Measurements from ENCODE around the gene KIF3A.

The KIF3A gene

DNA sequence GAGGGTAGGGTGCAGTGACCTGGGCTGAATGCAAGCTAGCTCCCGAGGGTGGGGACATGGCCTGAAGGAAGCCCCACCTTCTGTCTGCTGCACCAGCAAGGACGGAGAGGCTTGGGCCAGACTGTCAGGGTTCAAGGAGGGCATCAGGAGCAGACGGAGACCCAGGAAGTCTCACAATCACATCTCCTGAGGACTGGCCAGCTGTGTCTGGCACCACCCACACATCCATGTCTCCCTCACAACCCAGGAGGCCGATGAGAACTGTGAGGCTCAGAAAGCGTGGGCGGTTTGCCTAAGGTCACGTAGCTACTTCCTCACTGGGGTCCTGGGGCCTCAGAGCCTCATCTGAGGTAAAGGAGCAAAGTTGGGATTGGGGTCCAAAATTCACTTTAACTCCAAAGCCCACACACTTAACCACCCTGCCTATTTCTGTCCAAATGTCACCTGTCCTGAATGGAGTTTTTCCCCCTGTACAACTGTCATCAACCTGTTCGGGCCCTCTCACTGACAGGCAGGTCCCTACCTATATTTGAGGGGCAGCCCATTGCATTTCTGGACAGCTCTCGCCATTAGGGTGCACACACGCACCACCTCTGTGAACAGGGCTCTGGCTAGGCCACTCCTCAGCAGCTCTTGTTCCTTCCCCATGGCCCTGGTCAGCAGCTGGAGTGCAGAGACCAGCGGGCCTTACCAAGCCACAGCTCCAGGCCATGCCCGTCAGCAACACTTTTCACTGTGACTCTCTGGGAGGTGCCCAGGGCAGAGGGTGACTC, 75.9 kb downstream of the KIF3A start:
- DNase-seq: no peak

DNA sequence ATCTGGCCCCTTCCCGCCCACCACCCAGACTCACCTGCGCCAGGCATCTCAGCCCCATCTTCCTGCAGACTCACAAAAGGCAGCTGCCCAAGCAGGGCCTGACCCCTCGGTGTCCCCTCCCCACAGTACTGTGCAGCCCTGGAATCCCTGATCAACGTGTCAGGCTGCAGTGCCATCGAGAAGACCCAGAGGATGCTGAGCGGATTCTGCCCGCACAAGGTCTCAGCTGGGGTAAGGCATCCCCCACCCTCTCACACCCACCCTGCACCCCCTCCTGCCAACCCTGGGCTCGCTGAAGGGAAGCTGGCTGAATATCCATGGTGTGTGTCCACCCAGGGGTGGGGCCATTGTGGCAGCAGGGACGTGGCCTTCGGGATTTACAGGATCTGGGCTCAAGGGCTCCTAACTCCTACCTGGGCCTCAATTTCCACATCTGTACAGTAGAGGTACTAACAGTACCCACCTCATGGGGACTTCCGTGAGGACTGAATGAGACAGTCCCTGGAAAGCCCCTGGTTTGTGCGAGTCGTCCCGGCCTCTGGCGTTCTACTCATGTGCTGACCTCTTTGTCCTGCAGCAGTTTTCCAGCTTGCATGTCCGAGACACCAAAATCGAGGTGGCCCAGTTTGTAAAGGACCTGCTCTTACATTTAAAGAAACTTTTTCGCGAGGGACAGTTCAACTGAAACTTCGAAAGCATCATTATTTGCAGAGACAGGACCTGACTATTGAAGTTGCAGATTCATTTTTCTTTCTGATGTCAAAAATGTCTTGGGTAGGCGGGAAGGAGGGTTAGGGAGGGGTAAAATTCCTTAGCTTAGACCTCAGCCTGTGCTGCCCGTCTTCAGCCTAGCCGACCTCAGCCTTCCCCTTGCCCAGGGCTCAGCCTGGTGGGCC, 77.5 kb downstream of the KIF3A start:
- DNase-seq: no peak

DNA sequence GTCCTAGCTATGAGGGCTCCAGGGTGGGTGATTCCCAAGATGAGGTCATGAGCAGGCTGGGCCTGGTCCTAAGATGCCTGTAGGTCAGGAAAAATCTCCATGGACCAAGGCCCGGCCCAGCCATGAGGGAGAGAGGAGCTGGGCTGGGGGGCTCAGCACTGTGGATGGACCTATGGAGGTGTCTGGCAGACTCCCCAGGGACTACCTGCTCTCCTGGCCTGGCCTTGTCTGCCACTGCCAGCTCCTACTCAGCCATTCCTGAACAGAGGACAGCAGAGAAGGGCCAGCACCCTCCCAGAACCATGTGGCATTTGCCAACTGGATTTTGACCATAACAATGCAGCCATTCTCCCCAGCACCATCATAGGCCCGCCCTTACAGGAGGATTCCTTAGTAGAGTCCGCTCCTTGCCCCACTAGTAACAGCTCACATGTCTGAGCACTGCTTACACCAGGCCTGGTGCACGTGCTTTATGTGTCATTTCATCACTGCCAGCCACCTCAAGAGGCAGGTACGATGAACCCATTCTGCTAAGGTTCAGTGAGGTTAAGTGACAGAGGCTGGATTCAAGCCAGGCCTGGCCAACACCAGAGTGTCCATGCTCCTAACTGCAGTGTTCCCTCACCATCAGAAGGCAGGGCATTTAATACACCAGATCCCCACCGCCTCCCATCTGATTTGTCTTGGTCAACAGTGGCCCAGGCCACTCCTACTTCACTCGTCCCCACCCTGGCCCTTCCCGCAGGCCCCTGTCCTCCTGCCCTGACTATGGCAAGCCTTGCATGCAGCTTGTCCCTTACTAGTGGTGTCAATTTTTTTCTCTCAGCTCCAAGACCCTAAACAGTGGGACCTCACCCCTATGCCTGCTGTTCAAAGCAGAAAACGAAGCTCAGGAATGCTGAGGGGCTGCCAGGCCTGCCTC, 78.7 kb downstream of the KIF3A start:
- DNase-seq: no peak

DNA sequence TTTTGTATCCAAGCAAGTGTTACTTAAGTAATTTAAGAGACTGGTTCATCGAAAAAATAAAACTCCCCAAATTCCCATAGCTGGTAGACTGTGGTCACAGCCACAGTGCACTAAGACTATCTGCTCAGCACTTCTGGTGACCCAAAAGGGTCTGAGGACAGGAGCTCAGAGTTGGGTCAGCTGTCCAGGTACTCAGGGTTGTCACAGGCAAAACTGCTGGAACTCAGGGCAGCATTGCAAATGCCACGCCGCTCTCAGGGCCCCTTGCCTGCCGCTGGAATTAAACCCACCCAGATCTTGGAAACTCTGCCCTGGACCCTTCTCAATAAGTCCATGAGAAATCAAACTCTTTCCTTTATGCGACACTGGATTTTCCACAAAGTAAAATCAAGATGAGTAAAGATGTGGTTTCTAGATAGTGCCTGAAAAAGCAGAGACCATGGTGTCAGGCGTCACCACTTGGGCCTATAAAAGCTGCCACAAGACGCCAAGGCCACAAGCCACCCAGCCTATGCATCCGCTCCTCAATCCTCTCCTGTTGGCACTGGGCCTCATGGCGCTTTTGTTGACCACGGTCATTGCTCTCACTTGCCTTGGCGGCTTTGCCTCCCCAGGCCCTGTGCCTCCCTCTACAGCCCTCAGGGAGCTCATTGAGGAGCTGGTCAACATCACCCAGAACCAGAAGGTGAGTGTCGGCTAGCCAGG, 79.5 kb downstream of the KIF3A start, which contains the start of gene IL13:
TSS of gene IL13 (plus strand) at position 498 of the 705 bp plus-strand sequence. CDS start at position 512, 14 bp downstream.
- DNase-seq: no peak

DNA sequence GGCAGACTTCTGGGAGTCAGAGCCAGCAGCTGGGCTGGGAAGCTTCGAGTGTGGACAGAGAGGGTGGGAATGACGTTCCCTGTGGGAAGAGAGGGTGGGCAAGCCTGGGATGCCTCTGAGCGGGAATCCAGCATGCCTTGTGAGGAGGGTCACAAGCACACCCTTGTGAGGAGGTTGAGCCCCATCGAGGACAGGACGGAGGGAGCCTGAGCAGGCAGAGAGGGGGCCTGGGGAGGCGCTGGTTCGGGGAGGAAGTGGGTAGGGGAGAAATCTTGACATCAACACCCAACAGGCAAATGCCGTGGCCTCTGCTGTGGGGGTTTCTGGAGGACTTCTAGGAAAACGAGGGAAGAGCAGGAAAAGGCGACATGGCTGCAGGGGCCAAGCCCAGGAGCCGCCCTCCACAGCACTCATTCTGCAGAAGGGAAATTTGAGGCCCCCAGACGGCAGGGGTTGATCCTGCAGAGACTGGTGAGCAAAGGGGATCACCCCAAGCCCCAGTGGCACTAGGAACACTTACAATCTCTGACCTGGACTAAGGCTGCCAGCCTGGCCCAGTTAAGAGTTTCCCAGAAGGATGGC, 80.5 kb downstream of the KIF3A start:
- DNase-seq: no peak

DNA sequence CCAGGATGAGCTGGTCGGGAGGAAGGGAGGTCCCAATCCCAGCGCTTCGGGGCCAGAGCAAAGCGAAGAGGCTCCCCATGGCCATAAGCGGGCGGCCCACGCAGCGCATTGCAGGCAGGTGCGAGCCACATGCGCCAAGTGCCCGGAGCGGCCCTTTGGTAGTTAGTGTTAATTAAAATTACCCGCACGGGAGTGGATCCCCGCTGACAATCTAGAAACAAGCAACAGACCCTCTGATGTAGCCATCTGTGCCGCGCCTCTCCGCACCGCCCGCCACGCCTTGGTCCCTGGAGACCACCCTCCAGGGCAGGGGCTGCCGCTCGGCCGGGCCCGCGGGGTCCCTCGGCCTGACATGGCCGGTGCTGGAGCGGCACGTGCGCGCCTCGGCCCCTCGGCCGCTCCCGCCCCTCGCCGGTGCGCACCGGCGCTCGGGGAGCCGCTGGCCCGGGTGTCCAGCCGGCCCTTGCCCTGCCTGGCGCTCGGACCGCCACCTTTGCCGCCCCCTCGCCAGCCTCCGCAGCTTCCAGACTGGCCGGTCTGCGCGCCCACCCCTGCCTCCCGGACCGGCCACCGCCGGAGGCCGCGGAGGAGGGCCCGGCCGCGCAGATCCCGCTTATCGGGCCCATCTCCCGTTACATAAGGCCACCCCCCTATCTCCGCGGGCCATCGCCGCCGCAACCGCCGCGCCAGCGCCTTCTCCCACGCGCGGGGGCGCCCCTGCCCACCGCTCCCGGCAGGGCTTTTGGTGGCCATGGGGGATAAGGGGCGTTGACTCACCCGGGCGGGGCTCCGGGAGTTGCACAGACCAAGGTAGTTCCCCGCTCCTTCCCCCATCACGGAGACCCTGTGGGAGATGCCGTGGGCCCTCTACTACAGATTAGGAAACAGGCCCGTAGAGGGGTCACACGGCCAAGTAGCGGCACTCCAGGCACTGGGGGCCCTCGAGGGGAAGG, 81.2 kb downstream of the KIF3A start:
- no peak for DNase-seq

DNA sequence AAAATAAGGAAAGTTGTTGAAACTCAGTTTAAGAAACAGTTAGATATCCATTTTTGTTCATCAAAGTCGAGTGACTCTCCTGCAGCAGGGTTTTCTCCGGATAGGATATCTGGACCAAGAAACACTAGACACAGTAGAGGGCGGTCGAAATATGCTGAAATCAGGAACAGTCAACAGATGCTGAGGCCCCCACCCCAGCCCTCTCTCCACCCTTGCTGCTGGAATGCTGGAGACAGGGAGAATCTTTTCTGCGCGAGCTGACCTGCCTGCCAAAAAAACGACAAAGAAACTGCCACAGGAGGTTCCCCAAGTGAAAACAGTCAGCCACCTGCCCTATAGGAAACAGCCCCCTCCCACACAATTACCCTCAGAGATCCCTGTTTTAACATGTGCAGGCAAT, 83.6 kb downstream of the KIF3A start:
- no peak for DNase-seq

DNA sequence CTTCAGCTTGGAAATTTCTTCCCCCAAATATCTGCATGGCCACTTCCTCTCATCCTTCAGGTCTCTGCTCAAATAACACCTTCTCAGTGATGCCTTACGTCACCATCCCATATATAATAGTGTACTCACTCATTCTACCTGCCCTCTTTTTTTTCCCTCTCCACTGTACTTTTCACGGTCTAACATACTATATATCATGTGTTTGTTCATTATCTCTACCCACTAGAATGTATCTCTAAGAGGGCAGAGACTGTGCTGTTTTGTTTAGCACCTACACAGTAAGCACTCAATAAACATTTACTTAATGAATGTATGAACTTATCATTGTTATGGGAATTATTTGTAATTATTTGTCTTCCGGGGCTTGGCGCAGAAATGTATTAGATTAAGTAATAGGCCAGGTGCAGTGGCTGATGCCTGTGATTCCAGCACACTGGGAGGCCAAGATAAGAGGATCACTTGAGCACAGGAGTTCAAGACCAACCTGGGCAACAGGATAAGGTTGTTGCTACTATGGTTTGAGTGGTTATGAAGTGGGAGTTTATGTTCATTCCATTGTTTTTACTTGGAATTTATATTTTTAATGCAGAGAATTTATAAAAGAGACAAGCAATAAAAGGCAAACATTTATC, 85.4 kb downstream of the KIF3A start:
- no peak for DNase-seq

DNA sequence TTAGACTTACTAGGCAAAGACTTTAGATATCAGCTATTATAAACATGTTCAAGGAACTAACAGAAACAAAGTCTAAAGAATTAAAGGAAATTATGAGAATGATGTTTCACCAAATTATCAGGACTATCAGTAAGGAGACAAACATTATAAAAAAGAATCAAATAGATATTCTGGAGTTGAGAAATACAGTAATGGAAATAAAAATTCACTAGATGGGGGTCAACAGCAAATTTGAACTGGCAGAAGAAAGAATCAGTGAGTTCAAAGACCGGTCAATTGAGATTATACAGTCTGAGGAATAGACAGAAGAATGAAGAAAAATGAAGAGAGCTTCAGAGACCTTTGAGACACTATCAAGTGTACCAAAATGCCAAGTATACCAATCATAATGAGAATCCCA, 89.0 kb downstream of the KIF3A start:
- DNase-seq: no peak

DNA sequence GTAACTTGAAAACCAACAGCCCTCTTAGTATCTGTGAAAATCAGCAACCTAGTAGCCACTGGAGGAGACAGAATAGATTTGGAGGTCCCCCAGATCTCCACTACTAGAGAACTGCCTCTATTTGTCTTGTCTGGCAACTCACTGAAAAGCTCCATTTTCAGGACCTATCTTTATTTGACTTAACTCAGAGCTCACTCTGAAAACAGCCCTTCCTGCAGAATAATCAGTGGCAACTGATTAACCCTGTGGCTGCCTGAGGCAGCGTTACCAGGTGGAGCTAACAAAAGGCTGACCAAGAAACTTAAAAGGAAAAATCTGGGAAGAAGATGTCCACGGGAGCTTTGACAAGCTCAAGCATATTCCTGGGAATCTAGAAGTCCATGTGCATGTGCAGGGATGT, 89.9 kb downstream of the KIF3A start:
- no peak for DNase-seq

DNA sequence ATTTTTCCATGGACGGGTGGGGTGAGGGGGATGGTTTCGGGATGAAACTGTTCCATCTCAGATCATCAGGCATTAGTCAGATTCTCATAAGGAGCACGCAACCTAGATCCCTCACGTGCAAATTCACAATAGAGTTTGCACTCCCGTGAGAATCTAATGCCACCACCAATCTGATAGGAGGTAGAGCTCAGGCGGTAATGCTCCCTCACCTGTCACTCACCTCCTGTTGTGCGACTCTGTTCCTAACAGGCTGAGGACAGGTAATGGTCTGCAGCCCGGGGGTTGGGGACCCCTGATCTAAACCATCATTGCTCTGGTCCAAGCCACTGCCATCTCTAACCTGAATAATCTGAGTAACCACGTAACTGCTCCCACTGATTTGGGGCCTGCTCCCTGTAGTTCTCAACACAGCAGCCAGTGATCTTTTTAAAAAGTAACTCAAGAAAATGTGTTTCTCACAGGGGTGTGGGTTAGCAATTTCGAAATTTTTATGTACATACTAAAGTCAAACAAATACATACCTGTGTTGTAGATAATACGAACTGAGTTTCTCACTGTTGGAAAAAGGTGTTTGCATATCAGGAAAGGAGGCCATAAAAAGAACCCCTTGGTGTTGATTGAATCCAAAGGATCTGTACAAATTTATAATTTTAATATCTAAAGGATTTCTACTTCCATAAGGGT, 90.6 kb downstream of the KIF3A start:
- DNase-seq: no peak

DNA sequence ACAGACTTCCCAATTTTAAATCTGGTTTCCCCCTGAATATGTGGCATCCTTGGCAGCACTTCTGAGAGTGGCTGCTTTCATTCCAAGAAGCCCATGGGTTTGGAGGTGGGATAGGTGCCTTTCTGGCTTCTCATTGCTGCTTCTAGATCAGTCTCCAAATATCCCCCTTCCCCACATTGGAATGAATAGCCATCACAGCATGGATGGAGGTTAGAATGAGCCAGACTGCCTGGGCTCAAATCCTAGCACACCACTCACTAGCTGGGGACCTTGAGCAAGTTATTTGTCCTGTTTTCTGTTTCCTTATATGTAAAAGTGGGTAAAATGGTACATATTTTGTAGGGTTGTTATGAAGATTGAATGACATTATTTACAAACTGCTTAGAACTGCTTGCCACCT, 93.2 kb downstream of the KIF3A start:
- DNase-seq: no peak

Data from NCI-H2171 (cell line).